ENCODE measurements around the gene SEC22C.

- TF ChIP-seq CTCF (IDR thresholded peaks at IDR 0.05) (no peak), POLR2A (IDR thresholded peaks at IDR 0.05) (no peak)
Observed at GRCh38 chr3:42513521-42513920, 68.2 kb downstream of the SEC22C start.
